WTC11 (cell line): ENCODE data around the gene NDUFAF2. TPM values are rescaled to one million over a fixed set of nuclear protein-coding genes. Genes with fewer than 3 reads are reported as not detected.

ENCODE experiments used
- ATAC-seq: fragments of 200-7000 bp; cut with Tn5 transposase; 2 replicates; pipeline ENCODE4 v1.10.0; 2021; ENCODE audit warnings: mild to moderate bottlenecking, moderate library complexity
- CTCF ChIA-PET: fragments of 300-600 bp; sonication (Branson Sonifier 250); formaldehyde crosslinking; loops from one replicate; lab custom pipeline; 2021; ENCODE audit warnings: antibody characterized with exemption; lab: Charles Lee
- POLR2A ChIA-PET: fragments of 350-600 bp; sonication (Branson Sonifier 250); formaldehyde crosslinking; loops from one replicate; lab custom pipeline; 2021; ENCODE audit warnings: antibody characterized with exemption; lab: Charles Lee
- DNase-seq: peaks from one replicate; pipeline ENCODE4 v3.0.0; 2021; ENCODE audit warnings: low spot score
- H3K27ac Mint-ChIP-seq: 2 replicates; pipeline ENCODE4 v1.8.0; 2021; ENCODE audit warnings: mixed read lengths
- H3K27me3 Mint-ChIP-seq: 2 replicates; pipeline ENCODE4 v1.8.0; 2021; ENCODE audit warnings: low read depth, mild to moderate bottlenecking, moderate library complexity, mixed read lengths
- H3K36me3 Mint-ChIP-seq: 2 replicates; pipeline ENCODE4 v1.8.0; 2021; ENCODE audit warnings: mixed read lengths
- H3K4me1 Mint-ChIP-seq: 2 replicates; pipeline ENCODE4 v1.8.0; 2022; ENCODE audit warnings: mixed read lengths
- H3K4me3 Mint-ChIP-seq: 2 replicates; pipeline ENCODE4 v1.8.0; 2021; ENCODE audit warnings: mild to moderate bottlenecking, moderate library complexity, mixed read lengths
- H3K9me3 Mint-ChIP-seq: 2 replicates; pipeline ENCODE4 v1.8.0; 2021; ENCODE audit warnings: mixed read lengths
- AFF4 ChIP-seq: sonication (generic); formaldehyde crosslinking; IDR thresholded peaks from 2 replicates; pipeline ENCODE4 v1.8.1; 2023; ENCODE audit warnings: mild to moderate bottlenecking, missing genetic modification reagents, borderline replicate concordance
- ERG ChIP-seq: fragments of 250-450 bp; sonication (Bioruptor Pico); IDR thresholded peaks from 2 replicates; pipeline ENCODE4 v1.8.0; 2021; ENCODE audit warnings: mild to moderate bottlenecking
- HMGXB4 ChIP-seq: sonication (generic); formaldehyde crosslinking; IDR thresholded peaks from 2 replicates; pipeline ENCODE4 v1.8.1; 2023; ENCODE audit warnings: mild to moderate bottlenecking, moderate library complexity, missing genetic modification reagents
- JUN ChIP-seq: sonication (generic); formaldehyde crosslinking; IDR thresholded peaks from 2 replicates; pipeline ENCODE4 v1.8.0; 2023; ENCODE audit warnings: mild to moderate bottlenecking, missing genetic modification reagents
- NFATC4 ChIP-seq: fragments of 250-450 bp; sonication (Bioruptor Pico); IDR thresholded peaks from 2 replicates; pipeline ENCODE4 v1.9.0; 2021; ENCODE audit warnings: mild to moderate bottlenecking
- NFYB ChIP-seq: sonication (generic); formaldehyde crosslinking; conservative IDR thresholded peaks from 2 replicates; pipeline ENCODE4 v1.8.0; 2022; ENCODE audit warnings: low read depth, missing genetic modification reagents
- RELA ChIP-seq: sonication (generic); formaldehyde crosslinking; IDR thresholded peaks from 2 replicates; pipeline ENCODE4 v1.8.1; 2022; ENCODE audit warnings: missing genetic modification reagents, mild to moderate bottlenecking, borderline replicate concordance
- RORB ChIP-seq: fragments of 250-450 bp; sonication (Bioruptor Pico); IDR thresholded peaks from 2 replicates; pipeline ENCODE4 v1.9.0; 2021; ENCODE audit warnings: mild to moderate bottlenecking
- SOX15 ChIP-seq: fragments of 250-450 bp; sonication (Bioruptor Pico); IDR thresholded peaks from 2 replicates; pipeline ENCODE4 v1.9.0; 2021; ENCODE audit warnings: mild to moderate bottlenecking
- TP53 ChIP-seq: sonication (generic); formaldehyde crosslinking; IDR thresholded peaks from 2 replicates; pipeline ENCODE4 v1.8.1; 2023; ENCODE audit warnings: mild to moderate bottlenecking, missing genetic modification reagents
- USF1 ChIP-seq: sonication (generic); formaldehyde crosslinking; IDR thresholded peaks from 2 replicates; pipeline ENCODE4 v1.8.0; 2022; ENCODE audit warnings: mild to moderate bottlenecking, missing genetic modification reagents
- ZBTB21 ChIP-seq: sonication (generic); formaldehyde crosslinking; IDR thresholded peaks from 2 replicates; pipeline ENCODE4 v1.8.1; 2023; ENCODE audit warnings: mild to moderate bottlenecking, missing genetic modification reagents, borderline replicate concordance
- ZNF121 ChIP-seq: sonication (generic); formaldehyde crosslinking; IDR thresholded peaks from 2 replicates; pipeline ENCODE4 v1.8.0; 2023; ENCODE audit warnings: missing genetic modification reagents
- ZNF219 ChIP-seq: sonication (generic); formaldehyde crosslinking; IDR thresholded peaks from 2 replicates; pipeline ENCODE4 v1.8.0; 2023; ENCODE audit warnings: missing genetic modification reagents, mild to moderate bottlenecking, borderline replicate concordance
- ZNF317 ChIP-seq: sonication (generic); formaldehyde crosslinking; IDR thresholded peaks from 2 replicates; pipeline ENCODE4 v1.8.1; 2023; ENCODE audit warnings: low read depth, mild to moderate bottlenecking, moderate library complexity, missing genetic modification reagents, borderline replicate concordance
- ZNF396 ChIP-seq: fragments of 250-450 bp; sonication (Bioruptor Pico); IDR thresholded peaks from 2 replicates; pipeline ENCODE4 v1.8.0; 2021; ENCODE audit warnings: mild to moderate bottlenecking, moderate library complexity, borderline replicate concordance
- total RNA-seq: library from RNA; stranded (reverse); gene quantifications from 3 replicates; pipeline ENCODE4 v1.2.3, GENCODE V29; 2021
- TF ChIP-seq, protein P1 (sequence below): fragments of 250-450 bp; sonication (Bioruptor Pico); conservative IDR thresholded peaks from 2 replicates; pipeline ENCODE4 v1.9.0; 2021; ENCODE audit warnings: mild to moderate bottlenecking

Gene NDUFAF2
- total RNA-seq, 1 experiment from 2014 or later, result 42.0 TPM

GRCh38 chr5:61019642-61020041 is 74.6 kb downstream of the NDUFAF2 start:
- no peaks in the 10 kb centered on the region for H3K36me3 Mint-ChIP-seq
- TF ChIP-seq RELA (CRISPR knock-in tag) (no peak), USF1 (no peak), HMGXB4 (CRISPR knock-in tag) (no peak)
- H3K4me1 Mint-ChIP-seq, result no peaks in the 10 kb centered on the region
- H3K27ac Mint-ChIP-seq, result no peak overlapping the region
- CTCF ChIA-PET, result interaction anchor here (1.9 kb wide), 1 partner anchor 9 kb away, joined by 7 read pairs; no protein-coding TSS in a partner anchor
- no peak for DNase-seq
- H3K9me3 Mint-ChIP-seq, result no peaks in the 10 kb centered on the region
- ATAC-seq, result no peak
- POLR2A ChIA-PET, result no interaction called here
- H3K27me3 Mint-ChIP-seq, result no peaks in the 10 kb centered on the region
- no peak overlapping the region for H3K4me3 Mint-ChIP-seq

DNA sequence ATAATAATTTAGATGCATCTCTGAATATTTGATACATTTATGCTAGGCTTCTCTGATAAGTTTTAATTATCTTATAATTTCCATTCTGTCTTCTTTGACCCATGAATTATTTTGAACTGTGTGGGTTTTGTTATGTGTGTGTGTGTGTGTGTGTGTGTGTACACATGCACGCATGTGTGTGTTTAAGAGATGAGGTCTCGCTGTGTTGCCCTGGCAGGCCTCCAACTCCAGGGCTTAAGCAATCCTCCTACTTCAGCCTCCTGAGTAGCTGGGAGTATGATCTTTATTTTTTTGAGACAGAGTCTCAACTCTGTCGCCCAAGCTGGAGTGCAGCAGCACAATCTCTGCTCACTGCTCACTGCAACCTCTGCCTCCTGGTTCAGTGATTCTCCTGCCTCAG is 75.4 kb downstream of the NDUFAF2 start:
- no peak for ATAC-seq
- CTCF ChIA-PET, result interaction anchor here (1.9 kb wide), 1 partner anchor 10 kb away, joined by 7 read pairs; no protein-coding TSS in a partner anchor

DNA sequence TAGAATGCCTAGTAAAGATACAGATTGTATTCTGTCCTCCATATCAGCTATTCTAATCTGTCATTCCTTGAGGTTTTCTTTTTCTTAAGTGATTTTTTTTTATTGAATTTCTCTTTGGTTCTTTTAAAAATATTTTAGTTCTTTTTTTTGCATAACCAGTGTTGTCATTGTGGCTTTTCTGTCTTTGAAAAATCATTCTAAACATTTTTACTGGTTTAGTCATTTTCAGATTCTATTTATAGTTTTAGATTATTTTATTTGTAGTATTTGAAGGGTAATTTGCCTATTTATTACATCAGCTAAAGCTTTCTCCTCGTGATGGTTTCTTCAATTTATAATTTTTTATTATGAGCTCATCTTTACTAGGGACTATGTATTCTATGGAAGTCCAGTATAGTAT is 78.1 kb downstream of the NDUFAF2 start:
- no peak overlapping the region for H3K4me3 Mint-ChIP-seq
- H3K4me1 Mint-ChIP-seq, result peaks cover 5% of the 10 kb centered on the region
- ChIA-PET CTCF (interaction anchor here (2.5 kb wide), 1 partner anchor 13 kb away, joined by 10 read pairs; no protein-coding TSS in a partner anchor), POLR2A (no interaction called here)
- TF ChIP-seq ZNF121 (CRISPR knock-in tag) (no peak), ZNF219 (CRISPR knock-in tag) (no peak), AFF4 (no peak), ZNF317 (CRISPR knock-in tag) (no peak)
- TF ChIP-seq, protein P1, sequence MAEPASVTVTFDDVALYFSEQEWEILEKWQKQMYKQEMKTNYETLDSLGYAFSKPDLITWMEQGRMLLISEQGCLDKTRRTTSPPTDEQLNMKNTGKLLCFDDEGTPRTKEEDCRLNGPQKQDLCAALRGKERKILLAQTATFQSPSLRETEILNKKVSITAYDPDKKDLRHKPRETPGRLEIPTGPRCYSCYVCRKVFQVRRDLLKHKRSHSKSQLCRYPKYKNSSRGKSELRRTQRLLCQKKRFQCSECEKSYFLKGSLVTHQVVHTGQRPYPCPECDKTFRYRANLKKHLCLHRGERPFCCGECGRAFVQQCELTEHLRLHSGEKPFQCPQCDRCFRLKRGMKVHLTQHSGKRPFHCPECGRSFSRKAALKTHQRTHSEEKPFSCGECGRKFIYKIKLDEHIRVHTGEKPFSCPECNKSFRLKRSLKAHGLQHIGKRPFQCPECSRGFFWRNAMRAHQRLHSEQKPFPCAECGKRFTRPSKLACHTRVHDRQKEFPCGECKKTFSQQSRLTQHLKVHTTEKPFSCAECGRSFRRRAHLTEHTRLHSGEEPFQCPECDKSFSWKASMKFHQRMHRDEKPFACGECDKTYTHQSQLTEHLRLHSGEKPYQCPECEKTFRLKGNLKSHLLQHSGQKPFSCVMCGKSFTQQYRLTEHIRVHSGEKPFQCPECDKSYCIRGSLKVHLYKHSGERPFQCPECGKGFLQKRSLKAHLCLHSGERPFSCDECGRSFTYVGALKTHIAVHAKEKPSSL (CRISPR knock-in tag), result no peak
- no peaks in the 10 kb centered on the region for H3K9me3 Mint-ChIP-seq
- DNase-seq, result no peak
- no peak for ATAC-seq
- H3K36me3 Mint-ChIP-seq, result no peaks in the 10 kb centered on the region
- no peak overlapping the region for H3K27ac Mint-ChIP-seq
- H3K27me3 Mint-ChIP-seq, result no peaks in the 10 kb centered on the region

More for the DNA sequence above, 75.4 kb downstream of the NDUFAF2 start:
- Mint-ChIP-seq H3K27ac (no peak overlapping the region), H3K4me1 (no peaks in the 10 kb centered on the region), H3K27me3 (no peaks in the 10 kb centered on the region), H3K36me3 (no peaks in the 10 kb centered on the region), H3K9me3 (no peaks in the 10 kb centered on the region), H3K4me3 (no peak overlapping the region)
- DNase-seq, result no peak
- TF ChIP-seq NFYB (CRISPR knock-in tag), result no peak
- TF ChIP-seq JUN (CRISPR knock-in tag), result no peak
- TF ChIP-seq ZNF396, result no peak
- TF ChIP-seq ZBTB21 (CRISPR knock-in tag), result no peak
- TF ChIP-seq ERG, result no peak
- no peak for TF ChIP-seq RORB (CRISPR knock-in tag)
- no peak for TF ChIP-seq NFATC4 (CRISPR knock-in tag)
- no peak for TF ChIP-seq SOX15 (CRISPR knock-in tag)
- TF ChIP-seq TP53 (CRISPR knock-in tag), result no peak
- no peak for TF ChIP-seq ZNF317 (CRISPR knock-in tag)
- POLR2A ChIA-PET, result no interaction called here
